CD4-positive, alpha-beta memory T cell (primary cell): ENCODE data around the gene MSI2. TPM values are rescaled to one million over a fixed set of nuclear protein-coding genes. Genes with fewer than 3 reads are reported as not detected.
A peak's percentile ranks its signal among the peaks of the same experiment; 100 is the strongest.

Experiments
- CTCF ChIA-PET: fragments of 350-600 bp; sonication (Branson Sonifier 250); formaldehyde crosslinking; loops from one replicate; lab custom pipeline; 2021; ENCODE audit warnings: inconsistent platforms; ENCODE audit not compliant: partially characterized antibody; lab: Charles Lee
- POLR2A ChIA-PET: fragments of 350-600 bp; sonication (Branson Sonifier 250); formaldehyde crosslinking; loops from one replicate; lab custom pipeline; 2021; ENCODE audit not compliant: partially characterized antibody; lab: Charles Lee
- DNase-seq, 5 donors: peaks; one replicate each; pipeline versions ENCODE4 v3.0.0 to v3.0.0-alpha.2; 2020 to 2022; ENCODE audit warnings: mixed read lengths in 1 of 5
- H3K27ac ChIP-seq: one replicate; pipeline ENCODE4 v1.7.0; 2013; ENCODE audit warnings: low read depth, low read length
- H3K27me3 ChIP-seq: 2 replicates; pipeline ENCODE4 v1.7.0; 2013; ENCODE audit warnings: mild to moderate bottlenecking, low read length, moderate library complexity; ENCODE audit not compliant: insufficient read depth
- H3K36me3 ChIP-seq: 2 replicates; pipeline ENCODE4 v1.7.0; 2013; ENCODE audit warnings: mild to moderate bottlenecking, low read length, moderate library complexity; ENCODE audit not compliant: insufficient read depth
- H3K4me1 ChIP-seq: 2 replicates; pipeline ENCODE4 v1.7.0; 2013; ENCODE audit warnings: mild to moderate bottlenecking, low read length, moderate library complexity; ENCODE audit not compliant: insufficient read depth
- H3K4me3 ChIP-seq, 2 donors: one replicate each; pipeline ENCODE4 v1.7.0; 2013; ENCODE audit warnings: low read length in 2 of 2, mild to moderate bottlenecking in 1 of 2
- H3K9me3 ChIP-seq, 2 donors: one replicate each; pipeline ENCODE4 v1.7.0; 2013; ENCODE audit warnings: low read length in 2 of 2, control low read depth in 1 of 2; ENCODE audit not compliant: control insufficient read depth in 1 of 2
- H3K27ac Mint-ChIP-seq, 7 donors: one replicate each; pipeline ENCODE4 v1.8.0; 2020 to 2021; ENCODE audit warnings: mixed read lengths in 7 of 7, mild to moderate bottlenecking in 6 of 7, inconsistent platforms in 3 of 7, moderate library complexity in 3 of 7
- H3K27me3 Mint-ChIP-seq, 2 donors: one replicate each; pipeline ENCODE4 v1.8.0; 2020 to 2021; ENCODE audit warnings: mixed read lengths in 2 of 2
- H3K36me3 Mint-ChIP-seq, 2 donors: one replicate each; pipeline ENCODE4 v1.8.0; 2020 to 2021; ENCODE audit warnings: mixed read lengths in 2 of 2, inconsistent platforms in 1 of 2, mild to moderate bottlenecking in 1 of 2
- H3K4me1 Mint-ChIP-seq, 4 donors: one replicate each; pipeline ENCODE4 v1.8.0; 2020 to 2021; ENCODE audit warnings: mixed read lengths in 4 of 4, mild to moderate bottlenecking in 1 of 4
- H3K4me3 Mint-ChIP-seq, 8 donors: one replicate each; pipeline ENCODE4 v1.8.0; 2020 to 2021; ENCODE audit warnings: mixed read lengths in 8 of 8, mild to moderate bottlenecking in 7 of 8, moderate library complexity in 6 of 8, inconsistent platforms in 3 of 8
- H3K9me3 Mint-ChIP-seq, 8 donors: one replicate each; pipeline ENCODE4 v1.8.0; 2020 to 2021; ENCODE audit warnings: mixed read lengths in 8 of 8, mild to moderate bottlenecking in 5 of 8, inconsistent platforms in 3 of 8, moderate library complexity in 1 of 8
- intact Hi-C: fragments of 100-400 bp; cut with micrococcal nuclease; formaldehyde crosslinking; loops from one replicate; pipeline ENCODE4 v1.15.1; 2023
- polyA plus RNA-seq, 2 donors: library from polyadenylated mRNA; unstranded; fragments of 300-500 nt; fragmentation: Illumina TruSeq; gene quantifications; one replicate each; pipeline ENCODE4 v1.2.3, GENCODE V29; 2021
- total RNA-seq, 2 experiments: library from RNA; stranded (reverse); gene quantifications; one replicate each; pipeline ENCODE4 v1.2.3, GENCODE V29; 2021

Gene MSI2
- total and polyA plus RNA-seq, 4 experiments from 2014 or later, result 2.1 to 110 (median 55.3) TPM

DNA sequence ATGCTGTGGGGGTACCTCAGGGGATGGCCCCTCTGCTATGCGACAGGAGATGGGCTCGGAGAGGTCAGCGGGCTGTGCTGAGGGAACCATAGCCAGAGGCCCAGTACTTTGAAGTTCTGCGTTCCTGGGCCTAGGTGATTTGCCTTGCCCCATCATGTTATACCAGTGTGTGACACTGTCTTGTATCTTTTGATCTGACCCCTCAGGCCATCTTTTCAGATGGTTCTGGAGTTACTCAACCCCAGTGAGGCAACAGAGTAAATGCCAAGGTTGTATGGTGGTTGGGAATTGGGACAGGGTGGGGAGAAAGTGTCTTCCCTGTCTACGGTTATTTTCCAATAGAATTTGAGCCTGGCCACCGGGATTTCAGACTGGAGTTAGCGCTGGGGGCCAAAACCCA, 8.5 kb downstream of the MSI2 start:
- Histone ChIP-seq H3K4me1 (peaks cover 34% of the 10 kb centered on the region), H3K4me3 (no peak overlapping the region), H3K27ac (no peak overlapping the region), H3K27me3 (no peaks in the 10 kb centered on the region), H3K9me3 (no peaks in the 10 kb centered on the region), H3K36me3 (peaks cover 50% of the 10 kb centered on the region)
- ChIA-PET CTCF (interaction anchor here (0.6 kb wide), 1 partner anchor 21 kb away, joined by 3 read pairs; no protein-coding TSS in a partner anchor), POLR2A (no interaction called here)
- Mint-ChIP-seq H3K4me1 (peaks cover 46 to 76% (median 59%) of the 10 kb centered on the region in 4 donors), H3K9me3 (no peaks in the 10 kb centered on the region), H3K36me3 (peaks cover 69 to 82% of the 10 kb centered on the region in 2 donors), H3K27me3 (no peaks in the 10 kb centered on the region), H3K4me3 (peak overlapping the region in 1 of 8 donors; percentile 6), H3K27ac (no peak overlapping the region)
- intact Hi-C loops, result no loop called here
- no peak for DNase-seq

DNA sequence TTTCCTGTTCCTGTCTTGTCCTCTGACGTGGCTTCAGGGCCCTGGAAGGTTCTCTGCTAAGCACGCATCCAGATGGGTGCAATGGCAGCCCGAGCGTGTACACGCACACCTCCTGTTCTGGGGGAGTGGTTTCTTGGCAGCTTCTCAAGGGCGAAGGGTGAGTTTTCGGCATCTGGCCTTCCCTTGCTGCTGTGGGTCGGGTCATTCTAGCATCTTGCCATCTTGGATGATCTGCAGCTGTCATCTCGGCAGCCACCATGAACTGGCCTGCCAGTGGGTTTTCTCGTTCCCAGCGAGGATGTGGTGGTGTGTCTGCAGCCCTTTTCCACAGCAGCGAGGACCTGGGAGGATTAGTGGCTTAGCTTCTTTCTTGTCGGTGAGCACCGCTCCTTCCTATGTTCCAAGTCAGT, 10.6 kb downstream of the MSI2 start:
- CTCF ChIA-PET, result interaction anchor here (0.9 to 1.4 kb wide), 2 partner anchors 24 to 25 kb away, joined by 3 to 5 read pairs; no protein-coding TSS in a partner anchor
- Mint-ChIP-seq H3K27ac (no peak overlapping the region), H3K9me3 (no peaks in the 10 kb centered on the region), H3K4me1 (peaks cover 36 to 76% (median 55%) of the 10 kb centered on the region in 4 donors), H3K27me3 (no peaks in the 10 kb centered on the region), H3K4me3 (no peak overlapping the region), H3K36me3 (peaks cover 67 to 82% of the 10 kb centered on the region in 2 donors)
- peaks cover 52% of the 10 kb centered on the region for H3K36me3 ChIP-seq
- H3K4me1 ChIP-seq, result peaks cover 17% of the 10 kb centered on the region
- POLR2A ChIA-PET, result interaction anchor here (1.4 kb wide), 1 partner anchor 9 kb away, joined by 6 read pairs; no protein-coding TSS in a partner anchor
- H3K27ac ChIP-seq, result no peak overlapping the region
- no peak for DNase-seq
- H3K9me3 ChIP-seq, result no peaks in the 10 kb centered on the region
- no peak overlapping the region for H3K4me3 ChIP-seq
- intact Hi-C loops, result no loop called here
- H3K27me3 ChIP-seq, result no peaks in the 10 kb centered on the region

DNA sequence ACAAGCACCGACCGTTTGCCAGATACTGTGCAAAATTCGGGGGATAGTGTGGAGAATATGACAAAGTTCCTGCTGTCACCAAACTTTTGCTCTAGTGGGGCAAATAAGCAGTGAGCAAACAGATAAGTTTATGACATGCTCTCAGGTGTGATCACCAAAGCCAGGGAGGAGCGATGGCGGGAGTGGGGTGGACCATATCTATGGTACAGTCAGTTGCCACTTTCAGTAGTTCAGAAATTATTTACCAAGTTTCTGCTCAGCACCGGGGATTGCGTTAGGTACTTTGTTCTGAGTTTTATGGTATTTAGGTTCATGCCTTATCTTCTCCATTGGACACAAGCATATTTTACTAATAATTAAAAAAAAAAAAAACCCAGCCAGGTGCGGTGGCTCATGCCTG, 11.9 kb downstream of the MSI2 start:
- no peak overlapping the region for H3K27ac ChIP-seq
- no peak for DNase-seq
- peak overlapping the region in 1 of 7 donors; percentile 19 for H3K27ac Mint-ChIP-seq
- no peak overlapping the region for H3K4me3 Mint-ChIP-seq
- POLR2A ChIA-PET, result interaction anchor here (1.4 kb wide), 1 partner anchor 11 kb away, joined by 6 read pairs; no protein-coding TSS in a partner anchor
- no peaks in the 10 kb centered on the region for H3K9me3 Mint-ChIP-seq
- no peaks in the 10 kb centered on the region for H3K27me3 ChIP-seq
- H3K4me1 Mint-ChIP-seq, result peaks cover 27 to 68% (median 45%) of the 10 kb centered on the region in 4 donors
- H3K9me3 ChIP-seq, result no peaks in the 10 kb centered on the region
- intact Hi-C loops, result no loop called here
- H3K4me3 ChIP-seq, result no peak overlapping the region
- H3K36me3 Mint-ChIP-seq, result peaks cover 57 to 80% of the 10 kb centered on the region in 2 donors
- H3K4me1 ChIP-seq, result peaks cover 17% of the 10 kb centered on the region
- peaks cover 45% of the 10 kb centered on the region for H3K36me3 ChIP-seq
- CTCF ChIA-PET, result interaction anchor here (0.9 kb wide), 1 partner anchor 26 kb away, joined by 3 read pairs; no protein-coding TSS in a partner anchor
- H3K27me3 Mint-ChIP-seq, result no peaks in the 10 kb centered on the region

DNA sequence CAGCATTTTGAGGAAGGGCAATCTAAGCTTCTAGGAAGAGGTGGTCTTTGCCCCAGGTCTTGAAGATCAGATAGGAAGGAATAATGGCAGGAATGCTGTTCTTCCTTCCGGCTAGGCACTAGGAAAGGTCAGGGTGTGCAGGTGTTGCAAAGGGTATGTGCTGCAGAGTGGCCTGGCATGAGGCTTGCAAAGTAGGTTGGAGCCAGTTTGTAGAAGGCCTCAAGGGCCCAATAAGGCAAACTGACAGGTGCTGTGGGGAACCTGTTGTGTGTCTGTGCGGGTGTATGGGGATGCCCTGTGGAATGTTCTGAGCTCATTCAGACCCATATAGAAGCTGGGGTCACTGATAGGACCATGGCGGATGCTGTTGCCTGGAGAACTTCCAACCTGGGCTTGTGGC, 12.7 kb downstream of the MSI2 start:
- H3K36me3 ChIP-seq, result peaks cover 38% of the 10 kb centered on the region
- intact Hi-C loops, result no loop called here
- POLR2A ChIA-PET, result interaction anchor here (1.3 kb wide), 1 partner anchor 11 kb away, joined by 5 read pairs; no protein-coding TSS in a partner anchor
- H3K27me3 ChIP-seq, result no peaks in the 10 kb centered on the region
- peaks cover 20 to 59% (median 38%) of the 10 kb centered on the region in 4 donors for H3K4me1 Mint-ChIP-seq
- no peak overlapping the region for H3K27ac ChIP-seq
- H3K4me3 ChIP-seq, result no peak overlapping the region
- CTCF ChIA-PET, result interaction anchor here (0.6 to 3.2 kb wide), 2 partner anchors 26 to 1360 kb away, joined by 3 to 16 read pairs; no protein-coding TSS in a partner anchor
- no peaks in the 10 kb centered on the region for H3K9me3 ChIP-seq
- H3K27me3 Mint-ChIP-seq, result no peaks in the 10 kb centered on the region
- H3K4me3 Mint-ChIP-seq, result no peak overlapping the region
- H3K9me3 Mint-ChIP-seq, result no peaks in the 10 kb centered on the region
- peak overlapping the region in 4 of 7 donors; percentile 7 to 55 (median 36) for H3K27ac Mint-ChIP-seq
- H3K36me3 Mint-ChIP-seq, result peaks cover 53 to 77% of the 10 kb centered on the region in 2 donors
- DNase-seq, result no peak
- peaks cover 17% of the 10 kb centered on the region for H3K4me1 ChIP-seq

DNA sequence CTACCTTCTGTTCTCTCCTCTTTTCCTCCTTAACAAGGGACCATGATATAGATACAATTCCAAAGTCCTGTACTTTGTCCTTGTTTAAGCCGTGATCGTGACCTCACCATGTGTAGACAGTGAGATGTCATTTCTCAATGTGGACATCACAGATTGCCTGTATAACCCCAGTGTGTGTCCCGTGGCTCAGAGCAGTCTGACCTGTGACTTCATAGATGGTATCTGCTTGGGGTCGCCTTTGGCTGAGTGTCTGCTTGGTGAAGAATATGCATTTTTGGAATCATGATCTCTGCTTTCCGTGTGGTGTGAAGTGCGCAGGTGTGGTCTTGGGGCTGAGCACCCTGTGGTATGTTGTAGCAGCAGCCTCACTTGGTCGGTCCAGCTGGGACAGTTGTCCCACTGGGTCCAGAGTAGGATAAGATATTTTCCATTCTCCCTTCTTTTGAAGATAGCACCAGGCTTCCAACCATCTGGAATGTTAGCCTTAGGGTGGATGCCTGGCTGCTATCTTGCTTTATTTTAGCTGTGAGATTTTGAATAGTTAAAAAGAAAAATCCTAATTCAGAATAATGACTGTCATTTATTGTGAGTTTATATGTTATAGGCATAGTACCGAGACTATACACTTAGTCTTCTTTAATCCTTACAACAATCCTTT, 13.4 kb downstream of the MSI2 start:
- POLR2A ChIA-PET, result interaction anchor here (1.3 kb wide), 1 partner anchor 12 kb away, joined by 5 read pairs; no protein-coding TSS in a partner anchor
- no peaks in the 10 kb centered on the region for H3K27me3 ChIP-seq
- H3K4me1 ChIP-seq, result peaks cover 13% of the 10 kb centered on the region
- Mint-ChIP-seq H3K36me3 (peaks cover 59 to 80% of the 10 kb centered on the region in 2 donors), H3K27ac (peak overlapping the region in 1 of 7 donors; percentile 37), H3K27me3 (no peaks in the 10 kb centered on the region), H3K9me3 (no peaks in the 10 kb centered on the region), H3K4me3 (no peak overlapping the region), H3K4me1 (peaks cover 19 to 61% (median 37%) of the 10 kb centered on the region in 4 donors)
- H3K4me3 ChIP-seq, result no peak overlapping the region
- DNase-seq, result no peak
- no peak overlapping the region for H3K27ac ChIP-seq
- H3K9me3 ChIP-seq, result no peaks in the 10 kb centered on the region
- CTCF ChIA-PET, result interaction anchor here (3.2 kb wide), 1 partner anchor 26 kb away, joined by 16 read pairs; no protein-coding TSS in a partner anchor
- peaks cover 41% of the 10 kb centered on the region for H3K36me3 ChIP-seq
- intact Hi-C loops, result no loop called here

DNA sequence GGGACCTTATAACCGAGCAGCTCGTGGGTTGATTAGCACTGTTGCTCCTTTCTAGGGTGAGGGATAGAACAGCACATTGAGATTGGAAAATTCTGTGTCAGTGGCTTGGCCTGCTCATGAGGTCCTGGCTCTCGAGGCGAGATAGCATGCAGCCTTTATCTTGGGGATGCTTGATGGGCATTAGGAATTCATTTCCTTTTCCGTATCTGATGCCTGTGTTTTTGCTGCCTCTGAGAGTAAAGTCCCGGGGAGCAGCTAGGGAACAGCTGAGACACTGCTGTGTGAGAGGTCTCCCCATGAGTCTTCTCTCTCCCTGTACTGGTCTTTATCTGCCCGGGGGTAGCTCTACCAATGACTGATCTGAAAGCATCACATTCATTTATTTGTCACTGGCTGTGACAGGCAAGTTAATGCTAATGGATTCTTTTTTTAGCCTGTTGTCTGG, 14.5 kb downstream of the MSI2 start:
- intact Hi-C loops, result no loop called here
- H3K4me3 Mint-ChIP-seq, result no peak overlapping the region
- H3K9me3 Mint-ChIP-seq, result no peaks in the 10 kb centered on the region
- DNase-seq, result no peak
- Histone ChIP-seq H3K4me3 (no peak overlapping the region), H3K27ac (no peak overlapping the region), H3K27me3 (no peaks in the 10 kb centered on the region), H3K4me1 (peaks cover 9% of the 10 kb centered on the region), H3K9me3 (no peaks in the 10 kb centered on the region), H3K36me3 (peaks cover 39% of the 10 kb centered on the region)
- POLR2A ChIA-PET, result no interaction called here
- CTCF ChIA-PET, result interaction anchor here (3.2 kb wide), 1 partner anchor 27 kb away, joined by 16 read pairs; no protein-coding TSS in a partner anchor
- no peaks in the 10 kb centered on the region for H3K27me3 Mint-ChIP-seq
- H3K36me3 Mint-ChIP-seq, result peaks cover 51 to 82% of the 10 kb centered on the region in 2 donors
- peaks cover 21 to 64% (median 35%) of the 10 kb centered on the region in 4 donors for H3K4me1 Mint-ChIP-seq
- peak overlapping the region in 2 of 7 donors; percentile 5 to 15 for H3K27ac Mint-ChIP-seq

DNA sequence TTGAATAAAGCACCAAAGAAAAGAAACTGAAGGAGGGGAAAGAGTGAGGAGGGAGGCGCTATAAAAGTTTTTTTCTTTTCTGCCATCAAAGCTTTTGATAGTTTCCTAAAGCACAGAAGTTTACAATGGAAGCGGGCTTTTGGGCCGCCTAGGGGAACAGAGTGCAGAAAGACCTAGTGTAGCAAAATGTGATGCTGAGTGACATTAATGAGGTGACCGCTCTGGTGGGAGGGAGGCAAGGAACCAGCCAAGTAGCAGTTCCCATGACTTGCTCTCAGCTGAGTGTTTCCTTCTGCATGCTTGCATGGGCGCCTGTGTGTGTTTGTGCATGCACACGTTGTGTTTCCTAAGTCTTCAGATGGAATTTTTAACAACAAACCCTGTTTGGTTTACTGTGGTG, 15.5 kb downstream of the MSI2 start:
- no peak for DNase-seq
- ChIA-PET POLR2A (no interaction called here), CTCF (interaction anchor here (3.2 kb wide), 1 partner anchor 28 kb away, joined by 16 read pairs; no protein-coding TSS in a partner anchor)
- Mint-ChIP-seq H3K4me3 (no peak overlapping the region), H3K36me3 (peaks cover 46 to 84% of the 10 kb centered on the region in 2 donors), H3K4me1 (peaks cover 20 to 70% (median 36%) of the 10 kb centered on the region in 4 donors), H3K9me3 (no peaks in the 10 kb centered on the region), H3K27me3 (no peaks in the 10 kb centered on the region), H3K27ac (peak overlapping the region in 1 of 7 donors; percentile 17)
- H3K4me1 ChIP-seq, result peaks cover 9% of the 10 kb centered on the region
- no peaks in the 10 kb centered on the region for H3K27me3 ChIP-seq
- H3K36me3 ChIP-seq, result peaks cover 38% of the 10 kb centered on the region
- no peak overlapping the region for H3K4me3 ChIP-seq
- intact Hi-C loops, result no loop called here
- H3K9me3 ChIP-seq, result no peaks in the 10 kb centered on the region
- no peak overlapping the region for H3K27ac ChIP-seq
